ENCODE data around the gene KCNJ1. TPM values are rescaled to one million over a fixed set of nuclear protein-coding genes. Genes with fewer than 3 reads are reported as not detected.

The KCNJ1 gene
- polyA plus RNA-seq, 1 of the 3 experiments (the other 2 are of a cell fraction), result not detected

GRCh38 chr11:128878455-128878854 is 11.4 kb upstream of the KCNJ1 start:
- H3K27me3 ChIP-seq (ENCODE audit: insufficient read depth), result peaks cover 6% of the 10 kb centered on the region; the same call in 1 of the 2 replicates
- H3K4me1 ChIP-seq (ENCODE audit: control insufficient read depth in 1 of 2, insufficient read depth in 2 of 2, low read depth in 1 of 2, low read length in 1 of 2), result peaks cover 0 to 6% of the 10 kb centered on the region in 2 experiments; a peak in 2 of 4 replicates
- ChIA-PET POLR2A (no interaction called here), CTCF (interaction anchor here (1.0 to 4.9 kb wide), 2 partner anchors 12 to 78 kb away, joined by 3 to 61 read pairs; no protein-coding TSS in a partner anchor)
- H3K79me2 ChIP-seq (ENCODE audit: insufficient read depth), result no peaks in the 10 kb centered on the region
- H2AFZ ChIP-seq (ENCODE audit: low read depth), result no peak overlapping the region
- no peak for TF ChIP-seq FOXJ3 (CRISPR knock-in tag; IDR thresholded peaks at IDR 0.05)
- no peak for TF ChIP-seq POLR2AphosphoS5 (IDR thresholded peaks at IDR 0.05; ENCODE audit: low read depth, low read length)
- TF ChIP-seq EP300 (IDR thresholded peaks at IDR 0.05; ENCODE audit: borderline replicate concordance in 1 of 2, low read depth in 1 of 2, low read length in 1 of 2), result no peak
- no peak for TF ChIP-seq PBX3 (IDR thresholded peaks at IDR 0.05)
- TF ChIP-seq REST (IDR thresholded peaks at IDR 0.05; ENCODE audit: low read depth, low read length), result no peak
- no peak for TF ChIP-seq ZBTB33 (IDR thresholded peaks at IDR 0.05; ENCODE audit: borderline replicate concordance, low read depth)
- no peak for TF ChIP-seq USF1 (IDR thresholded peaks at IDR 0.05; ENCODE audit: borderline replicate concordance, low read depth)
- TF ChIP-seq YY1 (IDR thresholded peaks at IDR 0.05; ENCODE audit: low read depth), result no peak
- TF ChIP-seq USF2 (IDR thresholded peaks at IDR 0.05; ENCODE audit: borderline replicate concordance, low read depth, low read length), result no peak
- TF ChIP-seq MEF2A (IDR thresholded peaks at IDR 0.05; ENCODE audit: borderline replicate concordance, low read depth), result no peak
- no peak for TF ChIP-seq GATA2 (CRISPR knock-in tag; IDR thresholded peaks at IDR 0.05)
- no peak for TF ChIP-seq EZH2phosphoT487 (IDR thresholded peaks at IDR 0.05; ENCODE audit: borderline replicate concordance, low read depth)
- TF ChIP-seq FOXM1 (IDR thresholded peaks at IDR 0.05; ENCODE audit: low read depth), result no peak
- no peak for TF ChIP-seq NFIC (IDR thresholded peaks at IDR 0.05; ENCODE audit: borderline replicate concordance)
- no peak for TF ChIP-seq FOSL2 (IDR thresholded peaks at IDR 0.05; ENCODE audit: borderline replicate concordance, low read depth)
- TF ChIP-seq SMC3 (IDR thresholded peaks at IDR 0.05; ENCODE audit: low read depth, low read length), result no peak
- TF ChIP-seq JUND (IDR thresholded peaks at IDR 0.05), result no peak
- TF ChIP-seq NRF1 (IDR thresholded peaks at IDR 0.05; ENCODE audit: low read depth, low read length), result no peak
- 20% methylated on average over 1 of the region's 2 CpGs for WGBS (ENCODE audit: low lambda C conversion rate)
- DNase-seq, result no peak
- H3K9ac ChIP-seq, result no peak overlapping the region
- H3K36me3 ChIP-seq (replicated peaks in 1 of 2; ENCODE audit: control insufficient read depth in 1 of 2, insufficient read depth in 2 of 2, low read length in 1 of 2), result no peaks in the 10 kb centered on the region
- H3K9me2 ChIP-seq, result no peaks in the 10 kb centered on the region
- H3K4me2 ChIP-seq, result no peak overlapping the region
- H3F3A ChIP-seq (replicated peaks; ENCODE audit: insufficient read depth), result no peaks in the 10 kb centered on the region
- H4K20me1 ChIP-seq (ENCODE audit: insufficient read depth), result no peaks in the 10 kb centered on the region
- no peak overlapping the region for H3K4me3 ChIP-seq (ENCODE audit: low read depth in 2 of 2, low read length in 1 of 2)
- no peak overlapping the region for H3K27ac ChIP-seq (ENCODE audit: low read depth in 2 of 2, low read length in 1 of 2)
- no peaks in the 10 kb centered on the region for H3K9me3 ChIP-seq
